OCI-LY1 (cell line): ENCODE results near the gene HMCN2.

Source experiments
- H2AFZ ChIP-seq: fragments of 200-600 bp; sonication (generic), shearing (Covaris generic); 2 replicates; pipeline ENCODE4 v1.6.0; 2014; ENCODE audit warnings: antibody characterized with exemption, mild to moderate bottlenecking, low read length
- H3F3A ChIP-seq: fragments of 200-600 bp; sonication (generic), shearing (Covaris generic); 2 replicates; pipeline ENCODE4 v1.6.0; 2014; ENCODE audit warnings: mild to moderate bottlenecking, antibody characterized with exemption, low read length, moderate library complexity; ENCODE audit not compliant: insufficient read depth
- H3K27ac ChIP-seq: fragments of 200-600 bp; sonication (generic); 2 replicates; pipeline ENCODE4 v1.5.1; 2014; ENCODE audit warnings: low read length, mixed run types, mild to moderate bottlenecking, low read depth; ENCODE audit not compliant: poor library complexity, severe bottlenecking
- H3K27me3 ChIP-seq: fragments of 200-600 bp; sonication (generic); 2 replicates; pipeline ENCODE4 v1.6.0; 2014; ENCODE audit warnings: antibody characterized with exemption, mild to moderate bottlenecking, low read length, moderate library complexity; ENCODE audit not compliant: insufficient read depth
- H3K36me3 ChIP-seq: fragments of 200-600 bp; sonication (generic); 2 replicates; pipeline ENCODE4 v1.6.1; 2014; ENCODE audit warnings: mild to moderate bottlenecking, antibody characterized with exemption, low read length, moderate library complexity, mixed read lengths; ENCODE audit not compliant: insufficient read depth
- H3K4me1 ChIP-seq: fragments of 200-600 bp; sonication (generic); 2 replicates; pipeline ENCODE4 v1.5.1; 2014; ENCODE audit warnings: mild to moderate bottlenecking, low read length, moderate library complexity; ENCODE audit not compliant: insufficient read depth, severe bottlenecking
- H3K4me2 ChIP-seq: fragments of 200-600 bp; sonication (generic), shearing (Covaris generic); 2 replicates; pipeline ENCODE4 v1.6.1; 2014; ENCODE audit warnings: low read length
- H3K4me3 ChIP-seq: fragments of 200-600 bp; sonication (generic); 2 replicates; pipeline ENCODE4 v1.5.1; 2014; ENCODE audit warnings: low read length, low read depth, mild to moderate bottlenecking, mixed read lengths; ENCODE audit not compliant: poor library complexity, severe bottlenecking
- H3K79me2 ChIP-seq: fragments of 200-600 bp; shearing (Covaris generic); 2 replicates; pipeline ENCODE4 v1.6.1; 2016; ENCODE audit warnings: mixed run types, low read length, mixed read lengths; ENCODE audit not compliant: insufficient read depth
- H3K9ac ChIP-seq: fragments of 200-600 bp; sonication (generic), shearing (Covaris generic); 2 replicates; pipeline ENCODE4 v1.6.1; 2014; ENCODE audit warnings: mild to moderate bottlenecking, low read length, mixed read lengths
- H3K9me2 ChIP-seq: fragments of 200-600 bp; sonication (generic), shearing (Covaris generic); 2 replicates; pipeline ENCODE4 v1.6.1; 2014; ENCODE audit warnings: low read depth, mild to moderate bottlenecking, low read length, mixed read lengths
- H3K9me3 ChIP-seq: fragments of 200-600 bp; shearing (Covaris generic); 2 replicates; pipeline ENCODE4 v1.6.1; 2014; ENCODE audit warnings: low read length, mixed read lengths
- H4K20me1 ChIP-seq: fragments of 200-600 bp; sonication (generic), shearing (Covaris generic); 2 replicates; pipeline ENCODE4 v1.6.0; 2016; ENCODE audit warnings: mild to moderate bottlenecking, low read length; ENCODE audit not compliant: insufficient read depth
- CTCF ChIP-seq: fragments of 200-600 bp; sonication (generic), shearing (Covaris generic); IDR thresholded peaks from 2 replicates; pipeline ENCODE4 v1.5.1; 2017; ENCODE audit warnings: mild to moderate bottlenecking, antibody characterized with exemption, low read length, moderate library complexity, mixed read lengths
- EZH2 ChIP-seq: fragments of 200-600 bp; sonication (generic), shearing (Covaris generic); IDR thresholded peaks from 2 replicates; pipeline ENCODE4 v1.8.0; 2017; ENCODE audit warnings: borderline replicate concordance, mixed run types, mild to moderate bottlenecking, antibody characterized with exemption, low read length, moderate library complexity, mixed read lengths

The HMCN2 gene

GRCh38 chr9:130286781-130287428 lies 21.3 kb downstream of the HMCN2 start:
- Histone ChIP-seq H3K9me2 (no peaks in the 10 kb centered on the region), H3K9me3 (no peaks in the 10 kb centered on the region), H3K36me3 (no peaks in the 10 kb centered on the region), H3F3A (no peaks in the 10 kb centered on the region), H3K79me2 (no peaks in the 10 kb centered on the region), H3K27me3 (no peaks in the 10 kb centered on the region), H3K9ac (no peak overlapping the region), H3K4me2 (no peak overlapping the region), H3K4me1 (no peaks in the 10 kb centered on the region), H3K4me3 (no peak overlapping the region), H2AFZ (no peak overlapping the region), H4K20me1 (no peaks in the 10 kb centered on the region), H3K27ac (no peak overlapping the region)
- TF ChIP-seq EZH2 (no peak), CTCF (no peak)

DNA sequence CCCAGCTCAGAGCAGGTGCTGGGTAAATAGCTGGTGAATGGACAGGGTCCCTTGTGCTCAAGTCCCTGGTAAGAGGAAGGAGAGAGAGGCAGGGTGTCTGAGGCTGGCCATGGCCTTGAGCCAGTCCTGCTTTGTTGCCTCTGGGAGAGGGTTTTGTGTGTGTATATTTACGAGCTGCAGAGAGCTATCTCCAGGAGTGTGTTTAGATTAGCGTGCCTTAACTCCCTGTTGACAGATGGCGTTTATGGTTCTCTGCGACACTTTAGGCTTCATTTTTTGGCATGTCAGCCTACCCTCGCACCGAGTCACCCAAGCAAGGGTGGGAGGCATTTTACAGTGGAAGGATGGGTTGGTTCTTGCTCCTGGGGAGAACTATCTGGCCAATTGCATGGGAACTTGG lies 22.2 kb downstream of the HMCN2 start:
- no peak for TF ChIP-seq CTCF
- no peak for TF ChIP-seq EZH2
- Histone ChIP-seq H3K4me2 (no peak overlapping the region), H3K4me3 (no peak overlapping the region), H2AFZ (no peak overlapping the region), H3K27me3 (no peaks in the 10 kb centered on the region), H3K4me1 (no peaks in the 10 kb centered on the region), H3K9me2 (no peaks in the 10 kb centered on the region), H3K36me3 (no peaks in the 10 kb centered on the region), H3K9ac (no peak overlapping the region), H3K9me3 (no peaks in the 10 kb centered on the region), H4K20me1 (no peaks in the 10 kb centered on the region), H3K27ac (no peak overlapping the region), H3F3A (no peaks in the 10 kb centered on the region), H3K79me2 (no peaks in the 10 kb centered on the region)

GRCh38 chr9:130288393-130288792 lies 22.8 kb downstream of the HMCN2 start:
- H4K20me1 ChIP-seq: no peaks in the 10 kb centered on the region
- no peaks in the 10 kb centered on the region for H3F3A ChIP-seq
- no peak overlapping the region for H2AFZ ChIP-seq
- H3K4me2 ChIP-seq: no peak overlapping the region
- no peak overlapping the region for H3K9ac ChIP-seq
- H3K27me3 ChIP-seq: no peaks in the 10 kb centered on the region
- no peaks in the 10 kb centered on the region for H3K4me1 ChIP-seq
- no peaks in the 10 kb centered on the region for H3K36me3 ChIP-seq
- H3K79me2 ChIP-seq: no peaks in the 10 kb centered on the region
- TF ChIP-seq CTCF (no peak), EZH2 (no peak)
- H3K27ac ChIP-seq: no peak overlapping the region
- no peak overlapping the region for H3K4me3 ChIP-seq
- H3K9me2 ChIP-seq: no peaks in the 10 kb centered on the region
- no peaks in the 10 kb centered on the region for H3K9me3 ChIP-seq
